Ramos (cell line): ENCODE results near the gene CNKSR2.

ENCODE experiments used
- in situ Hi-C: fragments of 300-500 bp; cut with MboI; formaldehyde crosslinking; loops from one replicate; pipeline ENCODE4 v1.14.3; 2022; ENCODE audit warnings: low sequenced_read_pairs; ENCODE audit not compliant: unreplicated experiment

CNKSR2 gene

DNA sequence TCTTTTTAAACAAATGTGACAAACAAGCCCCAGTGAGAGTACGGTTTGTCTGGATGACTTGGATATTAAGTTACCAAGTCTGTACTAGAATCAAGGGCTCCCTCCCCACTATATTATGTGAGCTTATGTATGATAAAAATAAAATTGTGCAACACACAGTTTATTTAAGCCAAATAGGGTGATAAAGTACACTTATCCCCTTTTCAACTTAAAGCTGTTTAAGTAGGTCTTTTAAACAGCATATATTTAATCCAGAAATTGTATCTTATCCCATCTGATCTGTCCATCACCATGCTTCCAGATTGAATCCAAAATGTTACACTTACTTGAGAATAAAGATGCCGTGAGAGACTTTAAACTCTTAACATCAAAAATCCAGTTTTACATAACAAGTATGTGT lies 285.9 kb downstream of the CNKSR2 start:
- in situ Hi-C loops: no loop called here

- in situ Hi-C loops: no loop called here
These were observed 287.1 kb downstream of the CNKSR2 start for GRCh38 chrX:21661316-21661715.

GRCh38 chrX:21662761-21663160 lies 288.5 kb downstream of the CNKSR2 start:
- in situ Hi-C loops: no loop called here

- in situ Hi-C loops: no loop called here
These were observed 292.0 kb downstream of the CNKSR2 start for GRCh38 chrX:21666252-21666651.

GRCh38 chrX:21666679-21667078 lies 292.5 kb downstream of the CNKSR2 start:
- in situ Hi-C loops: no loop called here

GRCh38 chrX:21674430-21675186 lies 300.4 kb downstream of the CNKSR2 start:
- in situ Hi-C loops: no loop called here

DNA sequence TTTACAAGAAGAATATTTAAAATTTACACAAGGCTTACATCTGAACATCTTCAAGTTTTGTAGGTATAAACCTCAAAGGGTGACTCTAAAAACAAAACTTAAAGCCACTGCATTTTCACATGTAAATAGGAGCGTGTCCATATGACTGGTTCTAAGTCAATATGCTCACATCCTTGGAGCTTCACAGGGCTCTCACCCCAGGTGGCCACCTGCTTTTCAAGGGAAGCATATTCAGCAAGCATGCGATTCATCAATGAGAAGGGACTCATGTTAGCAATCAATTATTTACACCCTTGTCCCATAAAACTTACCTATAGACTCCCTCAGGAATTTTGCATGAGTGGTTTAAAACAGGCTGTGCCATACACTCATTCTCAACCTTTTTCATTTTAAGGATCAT lies 301.7 kb downstream of the CNKSR2 start:
- in situ Hi-C loops: no loop called here

DNA sequence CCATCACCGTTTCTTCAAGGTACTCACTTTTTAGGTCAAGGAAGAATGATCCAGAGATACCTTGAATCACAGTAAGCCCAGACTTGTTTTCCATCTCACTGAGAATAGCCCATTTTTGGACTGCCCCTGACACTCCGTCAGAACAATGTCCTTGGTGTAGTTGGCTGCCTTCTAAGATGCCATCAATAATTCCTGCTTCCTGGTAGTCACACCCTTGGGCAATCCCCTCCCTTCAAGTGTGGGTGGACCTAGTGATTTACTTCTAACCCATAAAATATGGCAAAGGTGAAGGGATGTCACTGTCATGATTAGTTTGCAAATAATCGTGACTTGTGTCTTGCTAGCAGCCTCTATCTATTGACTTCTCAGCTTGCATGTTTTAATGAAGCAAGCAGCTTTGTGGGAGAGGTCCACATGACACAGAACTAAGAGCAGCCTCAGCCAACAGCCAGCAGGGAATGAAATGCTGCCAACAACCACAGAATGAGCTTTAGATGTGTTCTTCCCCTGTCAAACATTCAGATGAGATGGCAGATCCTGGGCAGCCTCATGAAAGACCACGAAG lies 303.9 kb downstream of the CNKSR2 start:
- in situ Hi-C loops: no loop called here

- in situ Hi-C loops: no loop called here
These were observed 309.7 kb downstream of the CNKSR2 start for GRCh38 chrX:21683941-21684340.

GRCh38 chrX:21691512-21692018 lies 317.3 kb downstream of the CNKSR2 start:
- in situ Hi-C loops: no loop called here

DNA sequence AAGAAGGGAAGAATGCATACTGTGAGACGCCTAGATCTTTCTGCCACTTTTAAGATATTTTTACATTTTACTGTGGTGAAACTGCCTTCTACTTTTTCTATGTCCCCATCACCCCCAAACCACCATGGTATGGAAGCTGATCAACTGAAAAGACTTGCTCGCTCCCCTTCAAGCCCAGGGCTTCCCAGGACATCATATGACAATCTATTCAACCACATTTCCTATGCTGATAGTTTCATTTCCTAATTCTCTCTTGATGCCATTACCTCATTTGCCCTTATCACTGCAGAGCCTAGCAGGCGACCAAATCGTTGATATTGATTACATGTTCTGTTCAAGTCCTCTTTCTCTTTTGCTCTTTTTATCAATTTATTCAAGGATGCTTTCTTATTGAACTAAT lies 324.1 kb downstream of the CNKSR2 start:
- in situ Hi-C loops: no loop called here

- in situ Hi-C loops: no loop called here
These were observed 324.9 kb downstream of the CNKSR2 start for GRCh38 chrX:21699136-21699535.

DNA sequence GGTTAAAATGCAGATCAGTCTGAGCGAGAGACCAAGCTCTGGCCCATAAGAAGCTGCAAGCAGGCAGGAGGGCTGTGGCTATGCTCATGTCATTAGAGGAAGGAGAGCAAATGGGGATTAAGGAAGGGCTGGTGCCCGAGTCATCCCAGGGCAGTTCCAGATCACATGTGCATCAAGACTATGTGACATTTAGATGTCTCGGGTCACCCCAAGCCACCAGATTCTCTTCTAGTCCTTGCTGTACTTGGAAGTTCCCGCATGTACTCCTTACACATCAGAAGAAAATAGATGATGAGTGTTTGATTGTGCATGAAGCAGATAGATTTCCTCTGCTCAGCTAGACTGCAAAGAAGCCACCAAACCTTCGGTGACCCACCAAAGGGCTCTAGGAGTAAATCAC lies 326.1 kb downstream of the CNKSR2 start:
- in situ Hi-C loops: no loop called here

- in situ Hi-C loops: no loop called here
These were observed 326.7 kb downstream of the CNKSR2 start for GRCh38 chrX:21700967-21701366.

DNA sequence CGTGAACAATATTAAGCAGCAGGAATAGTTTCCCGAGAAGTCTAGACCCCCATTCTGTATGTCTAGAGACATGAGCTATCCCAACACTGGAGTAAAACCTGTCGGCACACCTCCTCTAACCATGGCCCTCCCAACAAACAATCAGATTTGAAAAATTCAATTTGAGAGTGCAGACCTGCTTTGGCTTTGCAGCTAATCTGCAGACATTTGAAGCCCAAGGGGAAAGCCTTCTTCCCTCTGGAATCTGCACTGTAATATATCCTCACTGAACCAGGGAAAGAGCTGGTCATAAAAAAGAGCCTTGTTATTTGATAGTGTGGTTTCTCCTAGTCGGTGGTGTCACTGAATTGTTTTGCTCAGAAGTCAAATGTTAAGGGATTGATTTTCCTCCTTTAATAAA lies 328.5 kb downstream of the CNKSR2 start:
- in situ Hi-C loops: no loop called here
